ENCODE measurements around the gene LRRC43.
"Not testable (repeated sequence)": the region's sequence is repeated elsewhere in the genome, so short reads cannot be mapped to it uniquely, and the experiment has no call there.

The LRRC43 gene

DNA sequence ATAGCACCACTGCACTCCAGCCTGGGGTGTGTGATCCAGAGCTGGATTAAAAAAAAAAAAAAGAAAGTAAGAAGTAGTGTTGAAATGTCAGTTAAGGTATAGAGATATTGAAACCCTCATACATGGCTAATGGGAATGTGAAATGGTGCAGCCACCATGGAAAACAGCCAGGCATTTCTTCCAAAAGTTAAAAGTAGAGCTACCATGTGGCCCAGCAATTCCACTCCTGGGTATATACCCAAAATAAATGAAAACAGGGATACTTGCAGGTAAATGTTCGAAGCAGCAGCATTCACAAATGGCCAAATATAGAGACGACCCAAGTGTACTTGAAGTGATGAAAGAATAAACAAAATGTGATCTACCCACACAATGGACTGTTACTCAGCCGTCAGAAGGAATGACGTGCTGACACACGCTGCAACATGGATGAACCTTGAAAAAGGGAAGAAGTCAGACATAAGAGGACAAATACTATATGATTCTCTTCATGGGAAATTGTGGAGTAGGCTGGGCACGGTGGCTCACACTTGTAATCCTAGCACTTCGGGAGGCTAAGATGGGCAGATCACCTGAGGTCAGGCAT, 24.1 kb upstream of the LRRC43 start:
- DNase-seq, result no peak

DNA sequence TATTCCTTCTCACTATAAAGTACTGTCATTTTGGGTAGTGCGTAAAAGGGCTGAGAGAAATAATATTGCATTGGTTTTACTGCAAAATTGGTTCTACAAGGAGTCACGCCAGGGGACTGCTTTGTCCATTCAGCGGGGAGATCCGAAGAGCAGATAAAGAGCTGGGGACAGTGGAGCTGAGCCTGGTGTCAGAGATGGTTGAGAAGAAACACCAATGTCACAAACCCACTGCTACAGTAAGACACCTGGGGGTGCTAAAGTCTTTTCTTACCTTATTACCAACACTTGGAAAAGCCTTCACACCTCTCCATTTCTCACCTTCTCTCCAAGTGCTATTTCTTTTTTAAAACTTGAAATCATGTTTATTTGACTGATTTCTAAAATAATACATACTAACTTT, 23.0 kb upstream of the LRRC43 start:
- DNase-seq, result no peak

DNA sequence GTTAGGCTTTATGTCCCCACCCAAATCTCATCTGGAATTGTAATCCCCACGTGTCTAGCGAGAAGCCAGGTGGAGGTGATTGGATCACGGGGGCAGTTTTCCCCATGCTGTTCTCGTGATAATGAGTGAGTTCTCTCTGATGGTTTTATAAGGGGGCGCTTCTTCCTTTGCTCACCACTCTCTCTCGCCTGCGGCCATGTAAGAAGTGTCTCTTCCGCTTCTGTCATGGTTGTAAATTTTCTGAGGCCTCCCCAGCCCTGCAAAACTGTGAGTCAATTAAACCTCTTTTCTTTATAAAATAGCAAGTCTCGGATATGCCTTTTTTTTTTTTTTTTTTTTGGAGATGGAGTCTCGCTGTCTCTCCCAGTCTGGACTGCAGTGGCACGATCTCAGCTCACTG, 22.2 kb upstream of the LRRC43 start:
- DNase-seq, result no peak

- DNase-seq, result no peak
Measured at GRCh38 chr12:122161682-122162081, 21.2 kb upstream of the LRRC43 start.

- DNase-seq, result no peak
Measured at GRCh38 chr12:122162976-122163375, 19.9 kb upstream of the LRRC43 start.

DNA sequence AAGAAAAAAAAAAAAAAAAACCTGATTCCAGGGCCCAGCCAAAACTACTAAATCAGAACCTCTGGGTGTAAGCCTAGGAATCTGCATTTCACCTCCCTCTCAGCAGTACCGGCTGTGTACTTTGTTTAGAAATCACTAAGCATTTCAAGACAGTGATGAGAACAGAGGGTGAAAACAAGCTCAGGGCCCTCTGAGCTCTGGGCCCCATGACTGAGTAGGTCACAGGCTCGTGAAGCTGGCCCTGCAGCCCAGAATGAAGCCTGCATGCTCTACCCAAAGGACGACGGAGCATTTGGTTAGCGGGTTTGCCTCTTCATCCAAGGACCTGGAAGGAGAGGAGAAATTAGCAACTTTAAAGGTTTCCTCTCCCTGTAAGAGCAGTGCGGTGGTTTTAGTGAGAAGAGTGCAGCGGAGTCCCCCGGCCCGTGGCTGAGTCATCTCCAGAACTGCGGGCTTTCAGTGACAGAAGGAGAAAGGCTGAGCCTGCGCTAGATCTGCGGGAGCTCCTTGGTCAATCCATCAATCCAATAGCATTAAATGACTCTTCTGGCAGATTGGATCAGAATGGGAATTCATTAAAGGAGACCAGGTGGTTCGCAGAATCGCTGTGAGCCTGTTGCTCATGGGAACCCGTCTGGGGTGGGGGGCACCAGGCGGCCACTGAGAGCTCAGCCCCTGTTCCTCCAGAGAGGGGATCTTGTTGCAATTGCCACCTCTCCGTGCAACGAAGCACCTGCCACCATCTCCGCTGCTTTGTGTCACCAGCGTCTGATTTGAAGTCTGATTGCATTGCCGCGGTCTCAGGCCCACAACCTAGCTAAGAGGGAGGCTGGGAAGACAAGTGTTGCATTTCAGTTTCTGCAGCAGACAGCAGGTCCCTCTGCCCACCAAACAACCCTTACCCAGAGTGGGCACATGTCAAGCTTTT, 16.2 kb upstream of the LRRC43 start:
- DNase-seq, result peak; percentile 73

GRCh38 chr12:122167356-122167925, 15.5 kb upstream of the LRRC43 start:
- DNase-seq, result no peak

DNA sequence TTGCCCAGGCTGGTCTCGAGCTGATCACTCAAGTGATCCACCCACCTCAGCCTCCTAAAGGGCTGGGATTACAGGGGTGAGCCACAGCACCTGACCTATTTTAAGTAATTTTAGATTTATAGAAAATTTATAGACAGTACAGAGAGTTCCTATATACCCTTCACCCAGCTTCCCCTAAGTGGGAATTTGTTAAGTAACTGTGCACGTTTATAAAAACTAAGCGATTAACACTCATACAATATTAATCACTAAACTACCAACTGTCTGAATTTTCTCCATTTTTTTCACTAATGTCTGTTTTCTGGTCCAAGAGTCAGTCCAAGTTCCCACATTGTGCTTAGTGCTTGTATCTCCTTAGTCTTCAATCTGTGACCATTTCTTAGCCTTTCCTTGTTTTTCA, 14.4 kb upstream of the LRRC43 start:
- DNase-seq, result no peak

DNA sequence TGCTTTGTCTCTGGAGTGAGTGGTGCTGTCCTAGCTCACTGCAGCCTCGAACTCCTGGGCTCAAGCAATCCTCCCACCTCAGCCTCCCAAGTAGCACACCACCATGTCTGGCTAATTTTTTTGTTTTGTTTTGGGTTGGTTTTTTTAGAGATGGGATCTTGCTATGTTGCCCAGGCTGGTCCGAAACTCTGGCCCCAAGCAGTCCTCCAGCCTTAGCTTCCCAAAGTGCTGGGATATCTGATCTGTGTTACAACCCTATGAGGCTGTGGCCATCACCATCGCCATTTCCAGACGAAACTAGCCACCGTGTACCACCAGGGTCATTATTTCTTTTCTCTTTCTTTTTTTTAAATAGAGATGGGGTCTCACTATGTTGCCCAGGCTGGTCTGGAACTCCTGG, 11.5 kb upstream of the LRRC43 start:
- DNase-seq, result no peak

DNA sequence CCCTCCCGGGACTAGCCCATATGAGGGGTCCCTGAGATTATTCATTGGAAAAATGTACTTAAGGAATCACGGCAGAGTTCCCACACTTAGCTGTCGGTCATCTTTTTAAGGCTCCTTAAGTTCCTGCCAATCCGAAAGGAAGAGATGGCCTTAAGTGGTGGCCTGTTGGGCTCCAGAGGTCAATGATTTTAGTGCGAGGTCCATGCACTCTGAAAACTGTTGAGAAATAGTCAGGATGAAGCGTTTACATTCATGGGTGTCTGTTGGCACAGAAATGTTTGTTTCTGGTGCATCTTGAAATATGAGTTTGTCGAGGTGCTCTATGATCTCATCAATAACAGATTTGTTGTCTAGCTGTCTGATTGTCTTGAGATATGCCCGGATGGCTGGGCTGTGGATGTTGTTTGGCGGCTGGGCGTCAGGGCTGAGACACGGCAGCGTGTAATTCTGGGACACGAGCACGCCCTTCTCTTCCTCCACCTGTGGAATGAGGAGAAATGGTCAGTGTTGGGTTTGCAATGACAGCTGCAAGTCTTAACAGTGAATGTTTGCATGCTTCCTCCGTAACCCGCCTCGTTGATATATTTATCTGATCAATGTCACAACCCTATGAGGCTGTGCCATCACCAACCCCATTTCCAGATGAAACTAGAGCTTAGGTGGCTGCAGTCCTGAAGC, 10.5 kb upstream of the LRRC43 start:
- DNase-seq, result no peak

DNA sequence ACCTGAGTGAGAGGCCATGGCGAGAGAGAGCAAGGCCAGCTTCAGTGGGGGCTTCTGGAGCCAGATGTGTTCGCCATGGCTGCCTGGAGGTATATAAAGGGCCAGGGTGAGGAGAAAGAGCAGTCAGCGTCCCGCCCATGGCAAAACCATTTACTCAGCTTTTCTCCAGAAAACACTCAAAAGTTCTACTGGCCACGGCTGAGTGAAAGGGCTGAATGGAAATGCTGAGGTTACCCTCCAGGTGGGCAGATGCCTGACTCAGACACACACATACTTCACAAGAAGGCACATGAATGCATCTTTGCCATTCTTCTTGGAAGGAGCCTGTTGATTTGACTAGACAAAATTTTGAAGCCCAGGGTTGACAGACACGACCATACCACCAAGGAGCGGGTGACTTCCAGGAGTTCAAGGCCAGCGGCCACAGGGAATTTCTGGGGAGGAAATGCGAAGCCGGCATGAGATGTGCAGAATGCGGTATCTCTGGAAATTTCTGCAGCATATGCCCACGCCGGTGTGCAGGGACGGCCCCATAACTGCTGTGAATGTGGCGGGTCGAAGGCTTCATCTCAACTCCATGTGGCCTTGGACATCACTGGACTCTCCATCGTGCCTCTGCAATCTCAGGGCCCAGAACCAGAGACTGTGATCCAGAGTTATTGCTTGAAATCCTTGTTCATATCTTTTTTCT, 8.6 kb upstream of the LRRC43 start, which contains the start of gene IL31:
Gene IL31, minus strand, starts transcription at position 67 of the 691 bp plus-strand sequence. Its CDS starts 49 bp downstream, at position 18.
- no peak for DNase-seq

- DNase-seq, result not testable (repeated sequence)
Measured at GRCh38 chr12:122176473-122176872, 6.5 kb upstream of the LRRC43 start.

DNA sequence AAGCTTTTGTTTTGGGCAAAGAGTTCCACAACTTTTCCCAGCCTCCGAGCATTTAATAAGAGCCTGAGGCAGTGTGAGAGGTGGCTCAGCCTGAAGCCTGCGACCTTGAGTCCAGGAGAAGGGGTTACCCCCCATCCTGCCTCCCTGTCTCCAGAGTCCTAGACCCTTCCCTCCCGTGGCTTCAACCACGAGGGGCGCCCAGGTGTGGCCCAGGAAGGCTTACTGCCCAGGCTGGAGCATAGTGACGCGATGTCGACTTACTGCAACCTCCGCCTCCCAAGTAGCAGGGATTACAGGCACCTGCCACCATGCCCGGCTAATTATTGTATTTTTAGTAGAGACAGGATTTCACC, 641 bp downstream of the LRRC43 start:
- no peak for DNase-seq

DNA sequence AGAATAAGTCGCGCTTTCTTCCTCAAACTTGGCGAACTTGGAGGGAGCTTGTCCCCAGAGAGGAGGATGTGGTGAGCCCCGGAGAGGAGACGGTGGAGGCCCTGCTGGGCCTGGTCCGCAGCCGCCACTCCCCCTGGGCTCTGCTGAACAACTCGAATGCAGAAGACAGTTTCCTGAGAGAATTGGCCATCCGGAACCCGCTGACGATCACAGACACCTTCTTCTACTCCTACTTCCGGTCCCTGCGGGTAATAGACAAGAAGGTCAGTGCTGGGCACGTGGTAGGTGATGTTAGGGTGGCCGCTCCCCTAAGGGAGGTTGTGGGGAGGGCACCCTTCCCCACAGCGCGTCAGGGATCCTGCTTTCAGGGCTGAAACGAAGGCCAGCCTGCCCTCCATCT, 1.6 kb downstream of the LRRC43 start:
- no peak for DNase-seq

- DNase-seq, result no peak
Measured at GRCh38 chr12:122185079-122185478, 2.2 kb downstream of the LRRC43 start.

- DNase-seq, result no peak
Measured at GRCh38 chr12:122185494-122186082, 2.7 kb downstream of the LRRC43 start.

GRCh38 chr12:122187466-122187865, 4.5 kb downstream of the LRRC43 start:
- no peak for DNase-seq

GRCh38 chr12:122189626-122190475, 6.9 kb downstream of the LRRC43 start:
- no peak for DNase-seq

DNA sequence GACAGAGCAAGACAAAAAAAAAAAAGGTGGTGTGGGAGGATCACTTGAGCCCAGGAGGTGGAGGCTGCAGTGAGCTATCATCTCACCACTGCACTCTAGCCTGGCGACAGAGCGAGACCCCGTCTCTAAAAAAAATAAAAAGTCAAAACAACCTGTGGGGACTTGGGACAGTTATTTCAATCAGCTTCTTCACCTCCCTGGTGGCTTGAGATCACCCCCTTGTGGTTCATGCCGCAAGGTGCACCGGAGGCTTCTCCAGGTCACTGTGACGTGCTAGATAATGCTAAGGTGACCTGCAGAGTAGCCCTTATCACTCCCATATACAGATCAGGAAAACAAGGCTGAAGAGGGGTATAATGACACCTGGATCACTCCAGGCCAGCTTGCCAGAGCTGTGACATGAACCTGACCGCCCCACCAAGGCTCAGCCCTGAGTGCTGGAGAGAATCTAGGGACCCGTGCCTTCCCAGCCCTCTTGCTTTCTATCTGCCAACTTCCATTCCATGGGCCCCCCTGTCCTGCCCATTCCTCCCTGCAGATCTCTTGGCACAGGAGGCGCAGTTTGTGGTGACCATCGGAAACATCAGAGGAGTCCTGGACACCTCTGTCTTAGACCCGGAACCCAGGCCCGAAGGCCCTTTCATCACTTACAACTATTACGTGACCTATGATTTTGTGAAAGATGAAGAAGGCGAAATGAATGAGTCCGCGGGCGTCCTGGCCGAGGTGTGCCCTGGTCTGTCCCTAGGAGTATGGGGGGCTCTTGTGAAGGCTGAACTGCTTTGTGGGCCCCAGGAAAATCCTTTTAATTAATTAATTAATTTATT, 8.1 kb downstream of the LRRC43 start:
- peak; percentile 87 for DNase-seq

DNA sequence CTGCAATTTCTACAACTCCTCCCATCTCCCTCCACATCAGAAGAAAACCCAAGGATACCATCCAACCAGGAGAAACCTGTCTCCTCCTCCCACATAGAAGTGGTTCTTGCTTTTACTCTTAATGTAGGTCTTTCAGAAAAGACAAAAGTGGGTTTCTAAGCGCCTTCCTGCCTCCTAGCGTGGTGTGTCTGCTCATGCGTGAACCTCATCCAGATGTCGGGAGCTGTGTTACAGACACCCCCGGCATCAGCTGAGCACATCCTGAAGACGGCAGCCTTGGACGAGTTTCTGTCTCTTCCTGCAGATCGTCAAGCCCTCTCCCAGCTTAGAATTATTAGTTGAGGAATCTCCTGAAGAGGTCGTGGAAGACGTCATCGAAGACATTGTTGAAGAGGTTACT, 9.5 kb downstream of the LRRC43 start:
- DNase-seq, result no peak

DNA sequence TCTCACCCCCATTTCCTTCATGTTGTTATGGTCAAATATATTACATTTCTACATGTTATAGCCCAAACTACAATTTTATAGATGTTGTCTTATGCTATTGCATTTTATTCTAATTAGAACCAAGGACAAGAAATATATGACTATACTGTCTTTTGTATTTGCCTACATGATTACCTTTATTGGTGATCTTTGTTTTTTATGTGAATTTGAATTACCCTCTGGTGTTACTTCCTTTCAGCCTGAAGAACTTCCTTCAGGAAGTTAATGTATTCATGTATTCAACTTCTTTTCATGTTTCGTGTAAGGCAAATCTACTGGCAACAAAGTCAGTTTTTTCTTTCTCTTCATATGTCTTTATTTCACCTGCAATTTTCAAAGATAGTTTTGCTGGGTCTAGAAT, 11.9 kb downstream of the LRRC43 start:
- DNase-seq, result no peak

Measured in activated CD8-positive, alpha-beta memory T cell treated with anti-CD3 and anti-CD28 coated beads for 24 hours (primary cell).